ENCODE measurements around the gene UNC5CL.

The UNC5CL gene

GRCh38 chr6:41039060-41039998, at the start of gene UNC5CL:
UNC5CL (minus strand) TSS chr6:41039221; CDS start chr6:41035074, 4,147 bp downstream.
- DNase-seq, result peak; percentile 11

GRCh38 chr6:41088451-41088850, 49.4 kb upstream of the UNC5CL start:
- DNase-seq, result no peak

GRCh38 chr6:41085182-41085581, 46.2 kb upstream of the UNC5CL start:
- no peak for DNase-seq

GRCh38 chr6:41083072-41083471, 44.1 kb upstream of the UNC5CL start:
- DNase-seq, result no peak

GRCh38 chr6:41080621-41081020, 41.6 kb upstream of the UNC5CL start:
- no peak for DNase-seq

GRCh38 chr6:41079080-41079479, 40.1 kb upstream of the UNC5CL start:
- no peak for DNase-seq

GRCh38 chr6:41078101-41078500, 39.1 kb upstream of the UNC5CL start:
- no peak for DNase-seq

- no peak for DNase-seq
Measured at GRCh38 chr6:41077536-41077935, 38.5 kb upstream of the UNC5CL start.

GRCh38 chr6:41075651-41076626, 36.9 kb upstream of the UNC5CL start:
- DNase-seq, result no peak

GRCh38 chr6:41074692-41075436, 35.8 kb upstream of the UNC5CL start:
- DNase-seq, result no peak

- DNase-seq, result peak; percentile 51
Measured at GRCh38 chr6:41073968-41074691, 35.1 kb upstream of the UNC5CL start.

GRCh38 chr6:41073203-41073967, 34.4 kb upstream of the UNC5CL start:
- DNase-seq, result peak; percentile 88

GRCh38 chr6:41072836-41073202, 33.8 kb upstream of the UNC5CL start, which contains the start of gene NFYA:
NFYA (plus strand) TSS chr6:41072974; CDS start chr6:41079090, 6,116 bp downstream.
- DNase-seq, result peak; percentile 100

GRCh38 chr6:41071923-41072835, 33.2 kb upstream of the UNC5CL start, which contains the start of gene OARD1:
OARD1 (minus strand) TSS chr6:41072356; CDS start chr6:41071634, 722 bp downstream.
- peak; percentile 100 for DNase-seq

- no peak for DNase-seq
Measured at GRCh38 chr6:41071501-41071922, 32.5 kb upstream of the UNC5CL start.

- peak; percentile 76 for DNase-seq
Measured at GRCh38 chr6:41066867-41067304, 27.9 kb upstream of the UNC5CL start.

- no peak for DNase-seq
Measured at GRCh38 chr6:41065550-41066026, 26.6 kb upstream of the UNC5CL start.

- no peak for DNase-seq
Measured at GRCh38 chr6:41064841-41065240, 25.8 kb upstream of the UNC5CL start.

- DNase-seq, result no peak
Measured at GRCh38 chr6:41063884-41064285, 24.9 kb upstream of the UNC5CL start.

GRCh38 chr6:41062056-41062455, 23.0 kb upstream of the UNC5CL start:
- no peak for DNase-seq

Measured in NCI-H748 treated with DMSO at 0.1 percent for 48 hours (cell line).